Posterior cingulate gyrus (tissue), 11 donors: ENCODE data around the gene RRAS.
A peak's percentile ranks its signal among the peaks of the same experiment; 100 is the strongest.

Experiments
- DNase-seq, 10 donors: peaks; one replicate each; pipeline versions ENCODE4 v3.0.0 to v3.0.0-alpha.2; 2020 to 2021; ENCODE audit warnings: mixed read lengths in 3 of 10
- intact Hi-C: fragments of 100-400 bp; cut with DNase I; formaldehyde crosslinking; loops from one replicate; pipeline ENCODE4 v1.15.1; 2023

Gene RRAS

DNA sequence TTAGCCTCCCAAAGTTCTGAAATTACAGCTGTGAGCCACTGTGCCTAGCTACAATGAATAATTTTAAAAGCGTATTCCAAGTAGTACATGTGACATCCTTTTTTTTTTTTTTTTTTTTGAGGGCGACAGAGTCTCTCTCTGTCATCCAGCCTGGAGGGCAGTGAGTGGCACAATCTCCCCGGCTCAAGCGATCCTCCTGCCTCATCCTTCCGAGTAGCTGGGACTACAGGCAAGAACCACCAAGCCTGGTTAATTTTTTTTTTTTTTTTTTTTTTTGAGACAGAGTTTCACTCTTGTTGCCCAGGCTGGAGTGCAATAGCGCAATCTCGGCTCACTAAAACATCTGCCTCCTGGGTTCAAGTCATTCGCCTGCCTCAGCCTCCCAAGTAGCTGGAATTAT is 52.7 kb downstream of the RRAS start:
- intact Hi-C loops = no loop called here
- peak in 1 of 10 donors; percentile 70 for DNase-seq
